AG09319 (cell line): ENCODE data around the gene PKP1.

Experiments
- DNase-seq: peaks from one replicate; pipeline ENCODE4 v3.0.0-alpha.2; 2010; ENCODE audit warnings: low read depth; ENCODE audit errors: extremely low read depth
- TF ChIP-seq, protein P1 (sequence below): IDR thresholded peaks from 2 replicates; pipeline ENCODE4 v1.5.1; 2011; ENCODE audit warnings: low read depth, mild to moderate bottlenecking, inconsistent platforms, low read length, moderate library complexity

Gene PKP1

DNA sequence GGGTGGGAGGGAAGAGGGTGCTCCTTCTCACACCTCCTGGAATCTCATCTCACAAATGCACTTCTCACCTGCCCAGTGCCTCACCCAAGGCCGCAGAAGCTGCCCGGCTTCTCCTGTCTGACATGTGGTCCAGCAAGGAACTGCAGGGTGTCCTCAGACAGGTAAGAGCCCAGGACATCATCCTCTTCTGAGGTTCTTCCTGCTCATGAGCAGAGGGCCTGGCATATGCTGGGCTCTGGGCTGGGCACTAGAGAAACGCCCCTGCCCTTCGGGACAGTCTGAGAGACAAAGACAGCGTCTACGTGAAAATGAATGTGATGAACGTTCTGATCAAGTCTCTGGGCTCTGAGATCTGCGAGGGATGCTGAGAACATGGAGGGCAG is 42.4 kb downstream of the PKP1 start:
- no peak for DNase-seq
- TF ChIP-seq, protein P1, sequence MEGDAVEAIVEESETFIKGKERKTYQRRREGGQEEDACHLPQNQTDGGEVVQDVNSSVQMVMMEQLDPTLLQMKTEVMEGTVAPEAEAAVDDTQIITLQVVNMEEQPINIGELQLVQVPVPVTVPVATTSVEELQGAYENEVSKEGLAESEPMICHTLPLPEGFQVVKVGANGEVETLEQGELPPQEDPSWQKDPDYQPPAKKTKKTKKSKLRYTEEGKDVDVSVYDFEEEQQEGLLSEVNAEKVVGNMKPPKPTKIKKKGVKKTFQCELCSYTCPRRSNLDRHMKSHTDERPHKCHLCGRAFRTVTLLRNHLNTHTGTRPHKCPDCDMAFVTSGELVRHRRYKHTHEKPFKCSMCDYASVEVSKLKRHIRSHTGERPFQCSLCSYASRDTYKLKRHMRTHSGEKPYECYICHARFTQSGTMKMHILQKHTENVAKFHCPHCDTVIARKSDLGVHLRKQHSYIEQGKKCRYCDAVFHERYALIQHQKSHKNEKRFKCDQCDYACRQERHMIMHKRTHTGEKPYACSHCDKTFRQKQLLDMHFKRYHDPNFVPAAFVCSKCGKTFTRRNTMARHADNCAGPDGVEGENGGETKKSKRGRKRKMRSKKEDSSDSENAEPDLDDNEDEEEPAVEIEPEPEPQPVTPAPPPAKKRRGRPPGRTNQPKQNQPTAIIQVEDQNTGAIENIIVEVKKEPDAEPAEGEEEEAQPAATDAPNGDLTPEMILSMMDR, result no peak

DNA sequence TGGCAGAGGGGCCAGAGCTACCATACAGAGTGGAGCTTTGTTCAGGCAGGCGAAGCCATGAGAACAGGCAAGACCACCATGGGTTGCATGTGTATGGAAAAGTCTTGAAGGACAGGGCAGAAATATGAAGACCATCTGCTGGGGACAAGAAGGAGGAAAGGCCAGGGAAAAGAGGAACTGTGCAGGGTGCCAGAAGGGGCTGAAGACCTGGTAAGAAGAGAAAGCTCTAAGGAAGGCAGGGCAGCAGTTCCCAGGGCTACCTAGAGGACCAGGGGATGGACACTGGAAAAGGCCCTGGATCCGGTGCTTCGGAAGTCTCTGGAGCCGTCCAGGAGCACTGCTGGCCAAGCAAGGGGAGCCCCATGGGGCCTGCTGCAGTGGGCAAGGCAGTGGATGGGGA is 43.4 kb downstream of the PKP1 start:
- TF ChIP-seq, protein P1, result no peak
- no peak for DNase-seq

DNA sequence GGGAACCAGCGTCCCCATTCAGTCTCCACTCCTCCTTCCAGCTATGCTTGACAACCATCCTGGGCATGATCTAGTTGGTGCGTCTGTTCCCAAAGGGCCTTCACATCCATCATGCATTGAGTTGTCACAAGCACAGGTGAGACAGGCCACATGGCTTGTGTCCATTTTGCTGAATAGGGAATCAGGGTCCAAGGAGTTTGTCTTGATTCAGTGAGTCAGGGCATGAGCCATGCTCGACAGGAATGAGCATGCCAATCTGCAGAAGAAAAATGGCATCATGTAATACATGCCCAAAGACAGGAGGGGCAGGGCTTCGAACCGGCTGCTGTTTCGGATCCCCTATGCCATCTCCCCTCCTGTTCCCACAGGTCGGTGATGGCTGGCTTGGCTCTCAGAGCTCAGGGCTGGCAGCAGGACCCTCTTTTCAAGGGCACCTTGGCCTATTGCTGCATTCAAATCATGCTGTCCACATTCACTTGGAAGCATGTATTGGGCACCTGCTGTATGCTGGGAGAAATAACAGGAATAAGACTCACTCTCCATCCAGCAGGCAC is 44.5 kb downstream of the PKP1 start:
- TF ChIP-seq, protein P1, result no peak
- DNase-seq, result no peak

DNA sequence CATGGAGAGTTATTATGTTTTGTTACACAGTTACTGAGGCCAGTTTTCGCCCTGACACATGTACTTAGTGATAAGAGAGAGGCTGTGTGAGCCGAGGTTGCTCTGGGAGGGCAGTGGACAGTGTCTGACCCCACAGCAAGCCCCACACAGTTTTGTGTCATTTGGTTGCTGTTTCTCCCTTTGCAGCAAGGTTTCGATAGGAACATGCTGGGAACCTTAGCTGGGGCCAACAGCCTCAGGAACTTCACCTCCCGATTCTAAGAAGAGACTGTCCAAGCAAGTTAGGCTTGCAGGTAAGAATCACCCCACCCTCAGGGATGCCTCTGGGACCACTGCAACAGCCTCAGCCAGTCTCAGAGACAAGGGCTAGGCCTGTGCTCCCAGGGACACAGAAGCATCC is 45.3 kb downstream of the PKP1 start:
- TF ChIP-seq, protein P1, result no peak
- DNase-seq, result no peak

DNA sequence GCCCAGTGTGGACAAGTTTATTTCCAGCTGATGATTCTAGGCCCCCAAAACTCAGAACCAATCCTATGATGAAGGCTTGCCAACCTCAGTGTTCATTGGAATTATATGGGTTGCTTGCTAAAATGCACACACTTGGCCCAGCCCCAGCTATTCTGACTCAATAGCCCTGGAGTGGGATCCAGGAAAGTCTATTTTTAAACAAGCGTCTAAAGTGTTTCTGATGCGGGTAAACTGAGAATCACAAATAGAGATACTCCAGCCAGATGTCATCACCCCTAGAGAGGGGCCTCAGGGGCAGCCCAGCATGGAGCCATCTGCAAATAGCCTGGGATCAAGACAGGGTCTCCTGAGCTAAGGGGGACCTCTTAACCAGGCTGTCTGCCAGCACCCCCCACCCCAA is 46.0 kb downstream of the PKP1 start:
- DNase-seq, result no peak
- TF ChIP-seq, protein P1, result no peak

DNA sequence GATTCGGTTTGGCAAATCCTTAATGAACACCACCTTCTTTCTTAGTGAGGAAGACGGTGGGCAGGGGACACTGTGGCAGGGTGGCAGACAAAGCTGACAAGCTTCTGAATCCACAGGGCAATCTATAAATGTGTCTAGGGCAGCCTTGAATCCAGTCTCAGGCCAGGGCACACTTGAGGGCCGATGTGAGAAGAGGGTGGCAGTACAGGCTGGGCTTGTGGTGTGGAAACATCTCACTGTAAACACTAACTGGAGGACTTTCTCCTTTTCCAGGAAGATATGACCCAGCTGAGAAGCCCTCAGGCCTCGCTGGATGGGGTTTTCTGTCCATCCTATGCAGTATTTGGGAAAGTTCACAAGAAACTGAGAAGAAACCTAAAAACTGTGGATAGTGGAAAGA is 46.5 kb downstream of the PKP1 start:
- TF ChIP-seq, protein P1, result no peak
- DNase-seq, result no peak

DNA sequence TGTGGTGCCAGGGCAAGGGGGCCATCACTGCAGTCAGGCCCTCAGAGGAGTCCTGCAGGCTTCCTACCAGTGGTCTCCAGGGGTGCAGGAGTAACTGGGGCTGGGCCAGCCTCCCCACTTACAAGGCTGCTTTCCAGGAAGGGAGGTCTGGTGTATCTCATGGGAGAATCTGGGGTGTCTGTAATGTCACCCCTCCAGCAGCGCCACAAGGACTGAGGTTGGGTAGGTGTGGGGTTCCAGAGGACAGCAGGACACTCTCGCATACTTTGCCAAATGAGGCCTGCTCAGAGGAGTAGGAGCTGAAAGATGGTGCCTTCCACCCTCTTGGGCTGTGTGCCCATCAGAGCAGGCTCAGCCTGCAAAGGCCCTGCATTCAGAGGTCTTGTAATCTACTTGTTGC is 47.2 kb downstream of the PKP1 start:
- DNase-seq, result no peak
- TF ChIP-seq, protein P1, result no peak
